Gastrocnemius medialis (tissue), 4 donors: ENCODE measurements around the gene MAFF. TPM values are rescaled to one million over a fixed set of nuclear protein-coding genes. Genes with fewer than 3 reads are reported as not detected.

Experiments
- ATAC-seq, 2 donors: fragments of 150-250 bp; one replicate each; pipeline ENCODE4 v1.9.1; 2016
- DNase-seq, 2 donors: peaks; one replicate each; pipeline ENCODE4 v3.0.0-alpha.2; 2019
- H3K27ac ChIP-seq, 4 donors: fragments of 200-600 bp; sonication (generic); 1 replicate in 1 of 4; 2 replicates in 3 of 4; pipeline ENCODE4 v1.5.1; 2016 to 2018; ENCODE audit warnings: mild to moderate bottlenecking in 2 of 4, moderate library complexity in 1 of 4
- H3K27me3 ChIP-seq, 3 donors: fragments of 200-600 bp; sonication (generic) in 2 of 3; 1 replicate in 1 of 3; 2 replicates in 2 of 3; pipeline versions ENCODE4 v1.5.1 to v1.6.0; 2016 to 2019; ENCODE audit warnings: mild to moderate bottlenecking in 1 of 3, moderate library complexity in 1 of 3
- H3K36me3 ChIP-seq, 2 donors: fragments of 200-600 bp; sonication (generic) in 1 of 2; one replicate each; pipeline ENCODE4 v1.5.1; 2017 to 2018
- H3K4me1 ChIP-seq, 2 donors: fragments of 200-600 bp; sonication (generic) in 1 of 2; one replicate each; pipeline ENCODE4 v1.5.1; 2016 to 2017; ENCODE audit warnings: mild to moderate bottlenecking in 2 of 2
- H3K4me3 ChIP-seq, 4 donors: fragments of 200-600 bp; sonication (generic) in 3 of 4; 1 replicate in 1 of 4; 2 replicates in 3 of 4; pipeline ENCODE4 v1.5.1; 2016 to 2019; ENCODE audit warnings: mild to moderate bottlenecking in 2 of 4
- H3K9me3 ChIP-seq, 3 donors: fragments of 200-600 bp; sonication (generic) in 2 of 3; 1 replicate in 1 of 3; 2 replicates in 2 of 3; pipeline ENCODE4 v1.5.1; 2016 to 2019
- CTCF ChIP-seq, 5 experiments: fragments of 450-650 bp in 3 of 5; fragments of 200-600 bp in 2 of 5; sonication (generic) in 2 of 5; IDR thresholded peaks in 4 of 5; conservative IDR thresholded peaks in 1 of 5; 1 replicate in 4 of 5; 2 replicates in 1 of 5; pipeline ENCODE4 v1.5.1; 2016 to 2019; ENCODE audit warnings: antibody characterized with exemption in 5 of 5, mild to moderate bottlenecking in 3 of 5, moderate library complexity in 3 of 5
- POLR2A ChIP-seq, 2 donors: fragments of 450-650 bp; IDR thresholded peaks; one replicate each; pipeline ENCODE4 v1.6.1; 2017; ENCODE audit warnings: antibody characterized with exemption in 2 of 2, mild to moderate bottlenecking in 2 of 2, moderate library complexity in 2 of 2
- in situ Hi-C, 4 donors: fragments of 200-750 bp; cut with MboI; loops; one replicate each; pipeline versions ENCODE4 v1.15.0 to v1.8.0; 2017; ENCODE audit warnings: low sequenced_read_pairs in 4 of 4
- intact Hi-C: fragments of 100-400 bp; cut with DNase I; formaldehyde crosslinking; loops from one replicate; pipeline ENCODE4 v1.15.1; 2023; ENCODE audit warnings: low total_unique reads
- total RNA-seq, 4 donors: library from RNA; depleted of rRNA; stranded (reverse); fragments of >200 nt; gene quantifications; one replicate each; pipeline versions ENCODE4 v1.1.0 to v1.2.3, GENCODE V29; 2016

MAFF gene
- total RNA-seq, 4 donors from 2014 or later: 19.3 to 448 (median 33.4) TPM

GRCh38 chr22:38249301-38249700 is 47.5 kb downstream of the MAFF start:
- ATAC-seq (no peak), DNase-seq (no peak)
- no peaks in the 10 kb centered on the region for H3K27me3 ChIP-seq
- no peak overlapping the region for H3K27ac ChIP-seq
- H3K4me1 ChIP-seq: peaks cover 37 to 49% of the 10 kb centered on the region in 2 donors
- no peaks in the 10 kb centered on the region for H3K9me3 ChIP-seq
- peaks cover 0 to 34% of the 10 kb centered on the region in 2 donors for H3K36me3 ChIP-seq
- intact Hi-C loops (no loop called here), in situ Hi-C loops (loop anchor here in 1 of 4 donors (25.0 kb wide), 1 partner anchor 137 kb away; the partner anchor contains the start of gene BAIAP2L2)
- TF ChIP-seq POLR2A (IDR thresholded peaks at IDR 0.05) (no peak), CTCF (IDR thresholded peaks at IDR 0.05 in 4 of 5, conservative IDR thresholded peaks at IDR 0.05 in 1 of 5) (no peak)
- H3K4me3 ChIP-seq: no peak overlapping the region

GRCh38 chr22:38249803-38250642 is 48.2 kb downstream of the MAFF start:
- Histone ChIP-seq H3K27ac (peak overlapping the region; percentile 37 to 59 (median 44)), H3K4me1 (peaks cover 43 to 56% of the 10 kb centered on the region in 2 donors), H3K4me3 (peak overlapping the region in 1 of 4 donors; percentile 23), H3K27me3 (no peaks in the 10 kb centered on the region), H3K36me3 (peaks cover 0 to 27% of the 10 kb centered on the region in 2 donors), H3K9me3 (no peaks in the 10 kb centered on the region)
- peak in 1 of 2 donors; percentile 62 for ATAC-seq
- TF ChIP-seq CTCF (IDR thresholded peaks at IDR 0.05 in 4 of 5, conservative IDR thresholded peaks at IDR 0.05 in 1 of 5): no peak
- no peak for TF ChIP-seq POLR2A (IDR thresholded peaks at IDR 0.05)
- in situ Hi-C loops: loop anchor here in 2 of 4 donors (25.0 kb wide), 2 partner anchors 112 to 138 kb away; partner anchors contain the start of gene BAIAP2L2 (in 1 of the 2)
- DNase-seq: no peak
- intact Hi-C loops: no loop called here

GRCh38 chr22:38250643-38251340 is 49.0 kb downstream of the MAFF start:
- intact Hi-C loops (no loop called here), in situ Hi-C loops (loop anchor here in 1 of 4 donors (25.0 kb wide), 1 partner anchor 112 kb away; no protein-coding TSS in a partner anchor)
- Histone ChIP-seq H3K27me3 (no peaks in the 10 kb centered on the region), H3K27ac (peak overlapping the region; percentile 25 to 44 (median 40)), H3K4me3 (no peak overlapping the region), H3K4me1 (peaks cover 48 to 57% of the 10 kb centered on the region in 2 donors), H3K9me3 (no peaks in the 10 kb centered on the region), H3K36me3 (peaks cover 0 to 20% of the 10 kb centered on the region in 2 donors)
- DNase-seq: no peak
- TF ChIP-seq CTCF (IDR thresholded peaks at IDR 0.05 in 4 of 5, conservative IDR thresholded peaks at IDR 0.05 in 1 of 5) (no peak), POLR2A (IDR thresholded peaks at IDR 0.05) (no peak)
- ATAC-seq: peak in 1 of 2 donors; percentile 9

GRCh38 chr22:38251341-38251692 is 49.5 kb downstream of the MAFF start:
- H3K9me3 ChIP-seq: no peaks in the 10 kb centered on the region
- H3K36me3 ChIP-seq: peaks cover 0 to 14% of the 10 kb centered on the region in 2 donors
- DNase-seq: no peak
- ATAC-seq: no peak
- intact Hi-C loops: no loop called here
- H3K4me1 ChIP-seq: peaks cover 48 to 56% of the 10 kb centered on the region in 2 donors
- in situ Hi-C loops: loop anchor here in 1 of 4 donors (25.0 kb wide), 1 partner anchor 111 kb away; no protein-coding TSS in a partner anchor
- H3K27me3 ChIP-seq: no peaks in the 10 kb centered on the region
- H3K4me3 ChIP-seq: no peak overlapping the region
- TF ChIP-seq CTCF (IDR thresholded peaks at IDR 0.05 in 4 of 5, conservative IDR thresholded peaks at IDR 0.05 in 1 of 5): no peak
- TF ChIP-seq POLR2A (IDR thresholded peaks at IDR 0.05): no peak
- peak overlapping the region in 1 of 4 donors; percentile 37 for H3K27ac ChIP-seq
